Subcutaneous abdominal adipose tissue (tissue), 5 donors: ENCODE data around the gene CNTLN.

ENCODE experiments used
- H3K27ac ChIP-seq: one replicate; pipeline ENCODE4 v1.7.0; 2013; ENCODE audit warnings: low read depth, mild to moderate bottlenecking, inconsistent platforms, low read length, moderate library complexity
- H3K27me3 ChIP-seq, 5 donors: one replicate each; pipeline ENCODE4 v1.7.0; 2013; ENCODE audit warnings: low read length in 5 of 5, inconsistent platforms in 1 of 5; ENCODE audit not compliant: control insufficient read depth in 5 of 5, insufficient read depth in 4 of 5
- H3K36me3 ChIP-seq, 5 donors: one replicate each; pipeline ENCODE4 v1.7.0; 2013; ENCODE audit warnings: low read length in 5 of 5; ENCODE audit not compliant: control insufficient read depth in 5 of 5, insufficient read depth in 5 of 5
- H3K4me1 ChIP-seq, 5 donors: one replicate each; pipeline ENCODE4 v1.7.0; 2013; ENCODE audit warnings: low read length in 5 of 5, mild to moderate bottlenecking in 3 of 5, moderate library complexity in 1 of 5; ENCODE audit not compliant: control insufficient read depth in 5 of 5, insufficient read depth in 5 of 5
- H3K4me3 ChIP-seq, 5 donors: one replicate each; pipeline ENCODE4 v1.7.0; 2013; ENCODE audit warnings: low read length in 5 of 5, low read depth in 1 of 5
- H3K9ac ChIP-seq, 5 donors: one replicate each; pipeline ENCODE4 v1.7.0; 2013; ENCODE audit warnings: low read length in 5 of 5, mild to moderate bottlenecking in 4 of 5, moderate library complexity in 3 of 5
- H3K9me3 ChIP-seq, 5 donors: one replicate each; pipeline ENCODE4 v1.7.0; 2013; ENCODE audit warnings: low read length in 5 of 5; ENCODE audit not compliant: control insufficient read depth in 5 of 5
- donor health status: healthy.
- donor health status: healthy.
- donor health status: healthy.
- donor health status: healthy.
- donor health status: healthy.

Gene CNTLN

GRCh38 chr9:17131494-17131893 lies 3.3 kb upstream of the CNTLN start:
- H3K27ac ChIP-seq = no peak overlapping the region
- no peak overlapping the region for H3K9ac ChIP-seq
- no peaks in the 10 kb centered on the region for H3K27me3 ChIP-seq
- peaks cover 0 to 23% (median 16%) of the 10 kb centered on the region in 5 donors for H3K4me1 ChIP-seq
- no peaks in the 10 kb centered on the region for H3K9me3 ChIP-seq
- H3K36me3 ChIP-seq = no peaks in the 10 kb centered on the region
- no peak overlapping the region for H3K4me3 ChIP-seq

- Histone ChIP-seq H3K9me3 (no peaks in the 10 kb centered on the region), H3K4me3 (peak overlapping the region; percentile 75 to 97 (median 92)), H3K36me3 (no peaks in the 10 kb centered on the region), H3K9ac (peak overlapping the region; percentile 8 to 93 (median 84)), H3K27ac (peak overlapping the region; percentile 60), H3K4me1 (peaks cover 0 to 23% (median 16%) of the 10 kb centered on the region in 5 donors), H3K27me3 (no peaks in the 10 kb centered on the region)
These were observed 688 bp downstream of the CNTLN start for GRCh38 chr9:17135295-17136160.

DNA sequence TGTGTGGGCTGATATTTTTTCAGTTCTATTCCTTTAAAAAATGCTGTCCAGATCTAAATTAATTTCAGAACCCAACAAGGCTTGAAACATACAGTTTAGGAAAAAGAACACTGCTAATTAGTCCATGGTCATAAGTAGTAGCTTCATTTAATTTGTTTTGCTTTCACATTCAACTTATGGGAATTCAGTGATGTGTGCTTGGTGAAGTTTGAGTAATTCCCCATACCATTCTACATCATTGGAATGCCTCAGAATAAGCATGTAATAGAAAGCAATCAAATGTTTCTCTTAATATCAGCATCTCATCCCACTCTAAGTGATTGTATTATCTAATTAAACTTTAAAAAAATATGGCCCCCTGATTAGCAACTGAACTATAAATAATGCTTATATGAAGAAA lies 2.7 kb downstream of the CNTLN start:
- Histone ChIP-seq H3K4me3 (no peak overlapping the region), H3K36me3 (no peaks in the 10 kb centered on the region), H3K27me3 (no peaks in the 10 kb centered on the region), H3K9ac (no peak overlapping the region), H3K27ac (no peak overlapping the region), H3K4me1 (peaks cover 0 to 23% (median 16%) of the 10 kb centered on the region in 5 donors), H3K9me3 (no peaks in the 10 kb centered on the region)

- Histone ChIP-seq H3K9ac (no peak overlapping the region), H3K4me1 (peaks cover 0 to 23% (median 16%) of the 10 kb centered on the region in 5 donors), H3K9me3 (no peaks in the 10 kb centered on the region), H3K27ac (no peak overlapping the region), H3K36me3 (peaks cover 0 to 4% (median 0%) of the 10 kb centered on the region in 5 donors), H3K4me3 (no peak overlapping the region), H3K27me3 (no peaks in the 10 kb centered on the region)
These were observed 3.7 kb downstream of the CNTLN start for GRCh38 chr9:17138503-17138902.

- no peak overlapping the region for H3K4me3 ChIP-seq
- H3K27ac ChIP-seq = no peak overlapping the region
- no peaks in the 10 kb centered on the region for H3K27me3 ChIP-seq
- H3K4me1 ChIP-seq = peaks cover 0 to 10% (median 7%) of the 10 kb centered on the region in 5 donors
- no peaks in the 10 kb centered on the region for H3K9me3 ChIP-seq
- H3K36me3 ChIP-seq = peaks cover 0 to 10% (median 0%) of the 10 kb centered on the region in 5 donors
- H3K9ac ChIP-seq = no peak overlapping the region
These were observed 5.6 kb downstream of the CNTLN start for GRCh38 chr9:17140418-17140817.

DNA sequence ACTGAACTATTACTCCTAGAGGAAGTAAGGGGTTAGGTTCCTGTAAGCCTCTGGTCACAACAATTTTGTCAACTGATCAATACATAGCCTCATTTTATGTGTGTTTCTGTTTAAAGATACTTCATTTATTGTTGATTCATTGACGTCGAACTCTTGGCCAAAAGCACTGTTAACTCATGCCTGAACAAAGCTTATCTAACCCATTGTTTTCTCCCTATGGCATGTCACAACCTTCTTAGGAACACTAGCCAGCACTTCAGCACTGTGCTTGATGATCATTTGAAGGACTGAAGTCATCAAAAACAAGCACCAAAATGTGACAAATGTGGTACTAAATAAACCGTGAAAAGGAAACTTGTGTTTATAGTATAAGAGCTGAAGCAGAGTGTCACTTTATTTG lies 13.5 kb downstream of the CNTLN start:
- H3K4me1 ChIP-seq = no peaks in the 10 kb centered on the region
- H3K36me3 ChIP-seq = peaks cover 0 to 31% (median 4%) of the 10 kb centered on the region in 5 donors
- H3K4me3 ChIP-seq = no peak overlapping the region

DNA sequence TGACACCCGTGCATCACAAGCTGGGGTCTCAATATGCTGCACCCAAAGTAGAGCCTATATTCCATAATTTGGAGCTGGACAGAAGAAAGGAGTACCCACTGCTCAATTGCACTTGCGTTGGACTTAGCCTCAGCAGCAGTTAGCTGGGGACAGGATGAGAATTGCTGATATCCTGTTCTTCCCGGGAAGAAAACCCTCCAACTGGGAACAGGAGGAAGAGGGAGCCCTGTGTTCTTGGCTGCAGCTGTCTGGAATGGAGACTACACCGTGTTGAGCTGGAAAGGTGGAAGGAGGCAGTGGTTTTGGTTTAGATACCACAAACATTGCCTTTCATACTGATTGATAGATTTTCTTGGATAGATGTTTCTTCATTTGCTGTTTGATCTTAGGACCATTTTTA lies 24.6 kb downstream of the CNTLN start:
- Histone ChIP-seq H3K9ac (no peak overlapping the region), H3K27me3 (no peaks in the 10 kb centered on the region), H3K27ac (no peak overlapping the region), H3K4me3 (no peak overlapping the region), H3K36me3 (peaks cover 0 to 9% (median 5%) of the 10 kb centered on the region in 5 donors), H3K4me1 (no peaks in the 10 kb centered on the region), H3K9me3 (no peaks in the 10 kb centered on the region)

More for the DNA sequence above, 13.5 kb downstream of the CNTLN start:
- peaks cover 0 to 3% (median 2%) of the 10 kb centered on the region in 5 donors for H3K9me3 ChIP-seq
- H3K27ac ChIP-seq = no peak overlapping the region
- no peak overlapping the region for H3K9ac ChIP-seq
- H3K27me3 ChIP-seq = no peaks in the 10 kb centered on the region

GRCh38 chr9:17160327-17160726 lies 25.5 kb downstream of the CNTLN start:
- H3K9ac ChIP-seq = no peak overlapping the region
- no peak overlapping the region for H3K27ac ChIP-seq
- H3K4me1 ChIP-seq = no peaks in the 10 kb centered on the region
- no peak overlapping the region for H3K4me3 ChIP-seq
- H3K27me3 ChIP-seq = no peaks in the 10 kb centered on the region
- H3K36me3 ChIP-seq = peaks cover 0 to 2% (median 0%) of the 10 kb centered on the region in 5 donors
- no peaks in the 10 kb centered on the region for H3K9me3 ChIP-seq

GRCh38 chr9:17165764-17166163 lies 30.9 kb downstream of the CNTLN start:
- H3K4me3 ChIP-seq = no peak overlapping the region
- H3K4me1 ChIP-seq = no peaks in the 10 kb centered on the region
- H3K27me3 ChIP-seq = no peaks in the 10 kb centered on the region
- H3K36me3 ChIP-seq = peaks cover 0 to 6% (median 0%) of the 10 kb centered on the region in 5 donors
- H3K27ac ChIP-seq = no peak overlapping the region
- H3K9me3 ChIP-seq = peaks cover 0 to 9% (median 3%) of the 10 kb centered on the region in 5 donors
- no peak overlapping the region for H3K9ac ChIP-seq

GRCh38 chr9:17166346-17166745 lies 31.5 kb downstream of the CNTLN start:
- Histone ChIP-seq H3K4me1 (no peaks in the 10 kb centered on the region), H3K27me3 (no peaks in the 10 kb centered on the region), H3K9ac (no peak overlapping the region), H3K9me3 (peaks cover 0 to 9% (median 3%) of the 10 kb centered on the region in 5 donors), H3K27ac (no peak overlapping the region), H3K4me3 (no peak overlapping the region), H3K36me3 (peaks cover 0 to 6% (median 0%) of the 10 kb centered on the region in 5 donors)
